Amniotic epithelial cell (primary cell): ENCODE measurements around the gene SLC24A3.

Source experiments
- DNase-seq: peaks from one replicate; pipeline ENCODE4 v3.0.0-alpha.2; 2010; ENCODE audit warnings: low read depth

Gene SLC24A3

GRCh38 chr20:19546648-19547047, 334.2 kb downstream of the SLC24A3 start:
- no peak for DNase-seq

DNA sequence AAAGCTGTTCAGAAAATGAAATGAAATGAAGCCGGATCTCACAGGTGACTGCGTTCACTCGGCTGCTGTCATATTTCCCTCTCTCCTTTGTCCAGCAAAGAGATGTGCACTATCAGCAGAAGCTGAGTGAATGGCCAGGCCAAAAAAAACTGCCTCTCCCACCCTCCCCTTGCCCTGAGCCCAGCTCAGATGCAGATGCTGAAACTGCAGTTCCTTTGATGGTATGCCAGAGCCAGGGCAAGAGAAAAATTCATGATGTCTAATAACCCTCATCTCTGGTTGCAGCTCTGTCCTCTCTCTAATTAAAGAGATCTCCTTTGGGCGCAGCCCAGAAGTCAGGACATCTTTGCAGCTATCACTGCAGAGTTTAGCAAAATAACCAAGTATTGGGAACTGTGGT, 335.1 kb downstream of the SLC24A3 start:
- no peak for DNase-seq

DNA sequence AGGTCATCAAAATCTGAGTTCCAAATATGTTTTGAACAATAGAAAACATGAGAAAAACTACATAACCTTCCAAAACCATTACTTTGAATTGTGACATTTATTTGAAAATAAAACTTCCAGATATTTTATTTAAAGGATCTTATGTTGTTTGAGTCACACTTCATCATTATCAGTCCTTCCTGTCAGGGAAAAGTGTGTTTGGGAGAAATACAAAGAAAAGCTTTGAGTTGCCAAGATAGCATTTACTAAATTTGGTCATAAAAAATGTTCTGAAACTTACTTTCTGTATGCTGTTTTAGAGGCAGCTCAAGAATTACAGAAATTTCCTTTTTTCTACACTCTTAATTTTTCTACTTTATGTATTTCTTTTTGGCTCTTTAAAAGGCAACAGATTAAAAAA, 337.5 kb downstream of the SLC24A3 start:
- DNase-seq: no peak

- peak; percentile 42 for DNase-seq
These were observed 340.1 kb downstream of the SLC24A3 start for GRCh38 chr20:19552221-19553180.

GRCh38 chr20:19554666-19555065, 342.2 kb downstream of the SLC24A3 start:
- DNase-seq: no peak

- DNase-seq: no peak
These were observed 343.3 kb downstream of the SLC24A3 start for GRCh38 chr20:19555726-19556125.

GRCh38 chr20:19557291-19557690, 344.8 kb downstream of the SLC24A3 start:
- peak; percentile 69 for DNase-seq

- peak; percentile 86 for DNase-seq
These were observed 348.5 kb downstream of the SLC24A3 start for GRCh38 chr20:19560881-19561480.

DNA sequence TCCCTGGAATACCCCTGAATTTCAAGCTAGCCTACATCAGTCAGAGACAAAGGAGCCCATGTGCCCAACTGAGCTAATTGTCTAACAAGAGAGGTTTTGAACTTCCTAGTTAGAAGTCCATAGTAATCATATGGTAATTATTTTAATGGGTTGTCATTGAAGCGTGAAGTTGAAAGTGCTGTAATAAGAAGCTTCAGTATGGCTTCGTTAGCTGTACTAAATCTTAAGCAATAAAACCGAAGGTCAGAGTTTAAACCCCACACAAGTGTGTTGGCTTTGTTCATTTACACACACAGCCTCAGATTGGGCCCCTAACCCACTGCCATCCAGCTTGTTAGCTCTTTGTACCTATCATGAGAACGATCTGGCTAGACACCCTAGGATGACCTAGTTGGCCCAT, 350.0 kb downstream of the SLC24A3 start:
- no peak for DNase-seq

GRCh38 chr20:19564261-19564660, 351.8 kb downstream of the SLC24A3 start:
- no peak for DNase-seq

DNA sequence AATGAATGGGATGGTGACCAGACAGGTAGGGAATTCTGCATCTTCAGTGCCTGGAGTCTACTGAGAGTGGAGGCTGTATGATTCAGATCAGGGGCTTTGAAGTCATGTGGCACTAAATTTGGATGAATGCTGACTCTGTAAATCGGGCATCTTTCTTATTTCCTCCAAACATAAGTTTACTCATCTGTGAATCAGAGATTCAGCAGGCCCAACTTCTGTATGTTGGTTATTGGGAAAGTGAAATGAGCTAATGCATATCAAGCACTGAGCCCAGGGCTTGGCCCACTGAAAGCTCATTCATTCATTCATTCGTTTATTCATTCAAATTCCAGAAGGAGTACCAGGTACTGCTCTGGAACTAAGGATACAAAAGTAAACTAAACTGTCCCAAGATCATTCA, 353.3 kb downstream of the SLC24A3 start:
- peak; percentile 41 for DNase-seq

GRCh38 chr20:19566226-19566945, 353.9 kb downstream of the SLC24A3 start:
- peak; percentile 96 for DNase-seq

DNA sequence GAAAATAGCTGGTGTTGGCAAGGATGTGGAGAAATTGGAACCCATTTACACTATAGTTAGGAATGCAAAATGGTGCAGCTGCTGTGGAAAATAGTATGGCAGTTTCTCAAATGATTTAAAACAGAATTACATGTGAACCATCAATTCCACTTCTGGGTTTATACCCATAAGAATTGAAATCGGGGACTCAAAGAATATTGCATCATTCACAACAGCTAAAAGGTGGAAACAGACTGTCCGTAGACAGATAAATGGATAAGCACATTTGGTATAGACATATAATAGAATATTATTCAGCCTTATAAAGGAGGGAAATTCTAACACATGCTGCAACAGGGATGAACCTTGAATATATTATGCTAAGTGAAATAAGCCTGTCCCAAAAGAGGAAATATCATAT, 355.7 kb downstream of the SLC24A3 start:
- no peak for DNase-seq

GRCh38 chr20:19571996-19572395, 359.6 kb downstream of the SLC24A3 start:
- DNase-seq: no peak

GRCh38 chr20:19577692-19578091, 365.2 kb downstream of the SLC24A3 start:
- no peak for DNase-seq

DNA sequence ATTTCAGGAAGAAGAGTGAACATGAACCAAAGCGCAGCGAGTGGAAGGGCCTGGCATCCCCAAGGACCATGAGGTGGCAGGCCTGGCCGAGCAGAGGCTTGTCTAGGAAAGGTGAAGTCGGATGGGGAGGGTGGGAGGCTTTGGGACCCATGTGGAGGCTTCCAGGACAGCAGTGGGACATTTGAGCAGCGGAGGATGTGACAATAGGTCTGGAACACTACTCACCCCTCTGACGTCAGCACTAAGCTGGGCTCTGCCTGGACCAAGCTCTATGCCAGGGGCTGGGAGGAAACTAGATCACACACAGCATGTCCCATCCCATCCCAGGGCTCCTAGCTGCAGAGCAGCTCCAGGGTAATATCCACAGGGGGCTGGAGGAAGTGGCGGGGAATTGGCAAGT, 370.3 kb downstream of the SLC24A3 start:
- DNase-seq: no peak

GRCh38 chr20:19583532-19584175, 371.2 kb downstream of the SLC24A3 start:
- DNase-seq: peak; percentile 47

DNA sequence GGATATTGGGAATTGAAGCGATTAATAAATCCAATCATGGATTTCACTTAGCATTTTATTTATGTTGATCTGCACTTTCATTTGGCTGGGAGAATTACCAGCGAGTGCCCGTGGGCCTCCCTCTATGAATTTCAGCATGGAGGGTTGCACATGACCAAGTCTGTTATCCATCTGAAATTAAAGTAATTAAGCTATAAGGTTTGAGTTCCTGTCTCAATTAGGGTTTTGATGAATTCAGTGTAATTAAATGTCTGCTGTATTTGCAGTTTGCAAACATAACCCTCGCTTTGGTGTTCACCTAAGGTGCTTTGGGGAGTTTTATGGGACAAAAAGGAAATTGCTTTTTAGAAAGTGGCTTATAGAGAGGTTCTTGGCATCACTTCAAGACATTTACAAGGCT, 375.8 kb downstream of the SLC24A3 start:
- DNase-seq: no peak

GRCh38 chr20:19588732-19589131, 376.3 kb downstream of the SLC24A3 start:
- DNase-seq: no peak

DNA sequence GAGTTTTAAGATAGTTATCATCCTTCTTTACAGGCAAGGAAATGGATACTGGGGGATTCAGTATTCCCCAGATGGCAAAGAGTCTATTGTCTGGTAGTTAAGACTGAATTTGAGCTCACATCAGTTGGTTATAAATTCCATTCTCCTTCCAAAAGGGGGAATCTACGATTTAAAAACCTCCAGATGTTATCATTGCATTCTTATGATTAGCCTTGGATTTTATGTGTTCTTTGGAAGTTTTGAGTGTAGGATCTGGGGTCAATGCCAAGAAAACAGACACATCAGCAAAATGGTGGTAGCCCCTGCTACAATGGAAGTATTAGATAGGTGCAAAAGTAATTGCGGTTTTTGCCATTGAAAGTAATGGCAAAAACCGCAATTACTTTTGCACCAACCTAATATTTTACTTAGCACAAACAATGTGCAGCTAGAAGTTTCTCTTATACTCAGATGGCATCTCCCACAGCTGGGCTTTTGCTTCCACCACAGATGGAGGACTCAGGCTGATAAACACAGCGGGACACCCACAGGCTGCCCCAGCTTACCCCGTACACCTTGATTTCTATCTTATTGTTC, 377.4 kb downstream of the SLC24A3 start:
- no peak for DNase-seq

- DNase-seq: no peak
These were observed 377.9 kb downstream of the SLC24A3 start for GRCh38 chr20:19590382-19590781.

- no peak for DNase-seq
These were observed 381.3 kb downstream of the SLC24A3 start for GRCh38 chr20:19593762-19594161.
